ENCODE measurements around the gene PTPRF.
A peak's percentile ranks its signal among the peaks of the same experiment; 100 is the strongest.

The PTPRF gene

DNA sequence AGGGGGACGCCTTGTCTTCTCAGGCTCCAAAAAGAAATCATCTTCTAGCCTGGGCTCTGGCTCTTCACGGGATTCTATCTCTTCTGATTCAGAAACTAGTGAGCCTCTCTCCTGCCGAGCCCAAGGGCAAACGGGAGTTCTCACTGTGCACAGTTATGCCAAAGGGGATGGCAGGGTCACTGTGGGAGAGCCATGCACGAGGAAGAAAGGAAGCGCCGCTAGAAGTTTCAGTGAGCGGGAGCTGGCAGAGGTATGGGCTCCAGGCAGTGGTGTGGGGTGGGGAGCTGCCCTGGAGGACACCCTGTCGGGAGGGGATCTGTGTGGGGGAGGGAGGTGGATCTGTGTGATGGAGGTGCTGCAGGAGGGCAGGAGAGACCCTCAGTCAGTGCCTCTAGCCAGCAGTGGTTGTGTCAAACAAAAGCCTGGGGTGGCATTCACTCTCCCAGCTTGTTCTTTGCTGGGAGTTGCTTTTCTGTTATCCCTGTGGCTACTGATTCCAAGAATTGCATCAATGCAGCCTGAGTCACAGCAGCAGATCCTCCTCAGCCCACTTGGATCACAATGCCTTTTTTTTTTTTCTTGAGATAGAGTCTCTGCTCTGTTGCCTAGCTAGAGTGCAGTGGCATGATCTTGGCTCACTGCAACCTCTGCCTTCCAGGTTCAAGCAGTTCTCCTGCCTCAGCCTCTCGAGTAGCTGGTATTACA, 141.1 kb downstream of the PTPRF start:
- peak overlapping the region in 1 of 2 donors; percentile 13 for H3K27ac ChIP-seq
- H3K4me3 ChIP-seq, result no peak overlapping the region
- TF ChIP-seq, protein P1, sequence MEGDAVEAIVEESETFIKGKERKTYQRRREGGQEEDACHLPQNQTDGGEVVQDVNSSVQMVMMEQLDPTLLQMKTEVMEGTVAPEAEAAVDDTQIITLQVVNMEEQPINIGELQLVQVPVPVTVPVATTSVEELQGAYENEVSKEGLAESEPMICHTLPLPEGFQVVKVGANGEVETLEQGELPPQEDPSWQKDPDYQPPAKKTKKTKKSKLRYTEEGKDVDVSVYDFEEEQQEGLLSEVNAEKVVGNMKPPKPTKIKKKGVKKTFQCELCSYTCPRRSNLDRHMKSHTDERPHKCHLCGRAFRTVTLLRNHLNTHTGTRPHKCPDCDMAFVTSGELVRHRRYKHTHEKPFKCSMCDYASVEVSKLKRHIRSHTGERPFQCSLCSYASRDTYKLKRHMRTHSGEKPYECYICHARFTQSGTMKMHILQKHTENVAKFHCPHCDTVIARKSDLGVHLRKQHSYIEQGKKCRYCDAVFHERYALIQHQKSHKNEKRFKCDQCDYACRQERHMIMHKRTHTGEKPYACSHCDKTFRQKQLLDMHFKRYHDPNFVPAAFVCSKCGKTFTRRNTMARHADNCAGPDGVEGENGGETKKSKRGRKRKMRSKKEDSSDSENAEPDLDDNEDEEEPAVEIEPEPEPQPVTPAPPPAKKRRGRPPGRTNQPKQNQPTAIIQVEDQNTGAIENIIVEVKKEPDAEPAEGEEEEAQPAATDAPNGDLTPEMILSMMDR (IDR thresholded peaks at IDR 0.05), result no peak
- no peak for DNase-seq (ENCODE audit: low spot score)

- Histone ChIP-seq H3K4me3 (no peak overlapping the region), H3K27ac (no peak overlapping the region)
- DNase-seq (ENCODE audit: low spot score), result no peak
- TF ChIP-seq, protein P1 (IDR thresholded peaks at IDR 0.05), result no peak
Observed at GRCh38 chr1:43673261-43673660, 142.6 kb downstream of the PTPRF start.

Measured in coronary artery (tissue), 2 donors.